ENCODE results near the gene ELMOD1.

Gene ELMOD1

GRCh38 chr11:107550304-107550703 is 40.6 kb upstream of the ELMOD1 start:
- Histone ChIP-seq H3K79me2 (ENCODE audit: control insufficient read depth, insufficient read depth, low read length) (no peaks in the 10 kb centered on the region), H3K4me1 (ENCODE audit: control insufficient read depth, low read depth, low read length) (no peaks in the 10 kb centered on the region), H3K18ac (ENCODE audit: low read length) (no peak overlapping the region), H3K36me3 (ENCODE audit: control insufficient read depth, insufficient read depth, low read length) (peaks cover 2% of the 10 kb centered on the region), H3K79me1 (ENCODE audit: low read length) (no peaks in the 10 kb centered on the region), H3K4ac (ENCODE audit: low read depth, low read length) (no peak overlapping the region), H3K23ac (ENCODE audit: low read length) (no peak overlapping the region), H2BK15ac (replicated peaks; ENCODE audit: low read depth) (no peak overlapping the region), H3K4me2 (ENCODE audit: low read length) (no peak overlapping the region), H3K9ac (ENCODE audit: low read length) (no peak overlapping the region), H3K27ac (ENCODE audit: low read depth, low read length) (no peak overlapping the region), H4K8ac (ENCODE audit: low read depth, low read length) (no peak overlapping the region), H2AK5ac (ENCODE audit: low read length) (no peak overlapping the region), H3K4me3 (ENCODE audit: low read length) (no peak overlapping the region), H3K56ac (ENCODE audit: low read length) (no peak overlapping the region), H2BK5ac (ENCODE audit: low read length) (no peak overlapping the region), H3K27me3 (ENCODE audit: insufficient read depth, low read length, poor library complexity) (no peaks in the 10 kb centered on the region), H2BK120ac (ENCODE audit: low read depth, low read length) (no peak overlapping the region), H4K5ac (ENCODE audit: low read length) (no peak overlapping the region)
- no peak for DNase-seq
- no CpG with 5 or more reads among the region's 4 CpGs for WGBS (ENCODE audit: extremely low coverage, insufficient coverage, low lambda C conversion rate)

DNA sequence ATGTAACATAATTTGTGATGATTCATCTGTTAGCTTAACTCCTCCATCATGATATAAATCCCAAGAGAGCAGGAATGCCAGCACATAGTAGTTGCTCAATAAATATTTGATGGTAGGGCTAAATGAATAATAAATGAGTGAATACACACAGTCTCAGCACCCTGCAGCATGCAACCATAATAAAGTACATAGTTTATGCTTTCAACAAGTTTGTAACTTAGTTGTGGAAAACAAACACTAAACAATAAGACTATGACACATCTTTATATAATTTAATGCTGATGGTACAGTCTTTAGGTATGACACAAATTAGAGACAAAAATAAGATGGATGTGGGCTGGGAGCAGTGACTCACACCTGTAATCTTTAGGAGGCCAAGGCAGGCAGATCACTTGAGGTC is 29.3 kb upstream of the ELMOD1 start:
- Histone ChIP-seq H3K4me2 (ENCODE audit: low read length) (no peak overlapping the region), H2BK120ac (ENCODE audit: low read depth, low read length) (no peak overlapping the region), H3K79me1 (ENCODE audit: low read length) (peaks cover 3% of the 10 kb centered on the region), H3K4ac (ENCODE audit: low read depth, low read length) (no peak overlapping the region), H2AK5ac (ENCODE audit: low read length) (no peak overlapping the region), H3K27ac (ENCODE audit: low read depth, low read length) (no peak overlapping the region), H3K36me3 (ENCODE audit: control insufficient read depth, insufficient read depth, low read length) (no peaks in the 10 kb centered on the region), H3K56ac (ENCODE audit: low read length) (no peak overlapping the region), H4K5ac (ENCODE audit: low read length) (no peak overlapping the region), H3K23ac (ENCODE audit: low read length) (no peak overlapping the region), H3K79me2 (ENCODE audit: control insufficient read depth, insufficient read depth, low read length) (peaks cover 6% of the 10 kb centered on the region), H2BK15ac (replicated peaks; ENCODE audit: low read depth) (no peak overlapping the region), H2BK5ac (ENCODE audit: low read length) (no peak overlapping the region), H3K4me1 (ENCODE audit: control insufficient read depth, low read depth, low read length) (peaks cover 3% of the 10 kb centered on the region), H3K9ac (ENCODE audit: low read length) (no peak overlapping the region), H3K4me3 (ENCODE audit: low read length) (no peak overlapping the region), H3K18ac (ENCODE audit: low read length) (no peak overlapping the region), H3K27me3 (ENCODE audit: insufficient read depth, low read length, poor library complexity) (no peaks in the 10 kb centered on the region), H4K8ac (ENCODE audit: low read depth, low read length) (no peak overlapping the region)
- DNase-seq, result no peak

GRCh38 chr11:107562647-107563208 is 28.2 kb upstream of the ELMOD1 start:
- H3K18ac ChIP-seq (ENCODE audit: low read length), result no peak overlapping the region
- H2AK5ac ChIP-seq (ENCODE audit: low read length), result no peak overlapping the region
- no peak overlapping the region for H4K5ac ChIP-seq (ENCODE audit: low read length)
- no CpG with 5 or more reads among the region's 4 CpGs for WGBS (ENCODE audit: extremely low coverage, insufficient coverage, low lambda C conversion rate)
- H3K23ac ChIP-seq (ENCODE audit: low read length), result no peak overlapping the region
- peaks cover 3% of the 10 kb centered on the region for H3K4me1 ChIP-seq (ENCODE audit: control insufficient read depth, low read depth, low read length)
- H2BK5ac ChIP-seq (ENCODE audit: low read length), result no peak overlapping the region
- DNase-seq, result no peak
- peaks cover 6% of the 10 kb centered on the region for H3K79me2 ChIP-seq (ENCODE audit: control insufficient read depth, insufficient read depth, low read length)
- H3K4me3 ChIP-seq (ENCODE audit: low read length), result no peak overlapping the region
- H3K36me3 ChIP-seq (ENCODE audit: control insufficient read depth, insufficient read depth, low read length), result no peaks in the 10 kb centered on the region
- H3K9ac ChIP-seq (ENCODE audit: low read length), result no peak overlapping the region
- no peak overlapping the region for H3K56ac ChIP-seq (ENCODE audit: low read length)
- no peak overlapping the region for H3K4ac ChIP-seq (ENCODE audit: low read depth, low read length)
- no peak overlapping the region for H2BK15ac ChIP-seq (replicated peaks; ENCODE audit: low read depth)
- no peak overlapping the region for H3K27ac ChIP-seq (ENCODE audit: low read depth, low read length)
- no peaks in the 10 kb centered on the region for H3K27me3 ChIP-seq (ENCODE audit: insufficient read depth, low read length, poor library complexity)
- H4K8ac ChIP-seq (ENCODE audit: low read depth, low read length), result no peak overlapping the region
- H3K4me2 ChIP-seq (ENCODE audit: low read length), result no peak overlapping the region
- H3K79me1 ChIP-seq (ENCODE audit: low read length), result peaks cover 3% of the 10 kb centered on the region
- H2BK120ac ChIP-seq (ENCODE audit: low read depth, low read length), result no peak overlapping the region

DNA sequence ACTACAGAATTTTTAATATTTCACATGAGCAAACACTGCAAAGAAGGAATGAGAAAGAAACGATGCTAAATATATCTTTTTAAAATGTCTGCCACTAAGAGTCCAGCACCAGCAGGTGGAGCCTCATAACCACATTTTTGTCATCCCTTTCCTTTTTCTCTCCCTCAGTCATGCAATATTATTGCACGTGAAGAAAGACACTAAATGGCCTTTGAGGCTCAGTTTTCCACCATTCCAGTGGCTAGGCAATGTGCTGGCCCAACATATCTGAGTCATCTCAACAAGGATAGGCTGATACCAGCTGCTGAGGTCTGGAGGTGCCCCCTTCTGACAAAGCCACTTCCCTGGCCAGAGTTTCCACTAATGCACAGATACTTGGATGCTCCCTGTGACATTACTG is 27.2 kb upstream of the ELMOD1 start:
- Histone ChIP-seq H3K36me3 (ENCODE audit: control insufficient read depth, insufficient read depth, low read length) (no peaks in the 10 kb centered on the region), H2AK5ac (ENCODE audit: low read length) (no peak overlapping the region), H2BK120ac (ENCODE audit: low read depth, low read length) (no peak overlapping the region), H3K23ac (ENCODE audit: low read length) (no peak overlapping the region), H4K5ac (ENCODE audit: low read length) (no peak overlapping the region), H3K4me3 (ENCODE audit: low read length) (no peak overlapping the region), H3K9ac (ENCODE audit: low read length) (no peak overlapping the region), H3K79me1 (ENCODE audit: low read length) (peaks cover 3% of the 10 kb centered on the region), H3K27ac (ENCODE audit: low read depth, low read length) (no peak overlapping the region), H3K4me2 (ENCODE audit: low read length) (no peak overlapping the region), H3K56ac (ENCODE audit: low read length) (no peak overlapping the region), H4K8ac (ENCODE audit: low read depth, low read length) (no peak overlapping the region), H2BK15ac (replicated peaks; ENCODE audit: low read depth) (no peak overlapping the region), H3K4me1 (ENCODE audit: control insufficient read depth, low read depth, low read length) (peaks cover 3% of the 10 kb centered on the region), H3K4ac (ENCODE audit: low read depth, low read length) (no peak overlapping the region), H2BK5ac (ENCODE audit: low read length) (no peak overlapping the region), H3K18ac (ENCODE audit: low read length) (no peak overlapping the region), H3K79me2 (ENCODE audit: control insufficient read depth, insufficient read depth, low read length) (peaks cover 6% of the 10 kb centered on the region), H3K27me3 (ENCODE audit: insufficient read depth, low read length, poor library complexity) (no peaks in the 10 kb centered on the region)
- WGBS (ENCODE audit: extremely low coverage, insufficient coverage, low lambda C conversion rate), result no CpG with 5 or more reads among the region's 2 CpGs
- peak; percentile 41 for DNase-seq

DNA sequence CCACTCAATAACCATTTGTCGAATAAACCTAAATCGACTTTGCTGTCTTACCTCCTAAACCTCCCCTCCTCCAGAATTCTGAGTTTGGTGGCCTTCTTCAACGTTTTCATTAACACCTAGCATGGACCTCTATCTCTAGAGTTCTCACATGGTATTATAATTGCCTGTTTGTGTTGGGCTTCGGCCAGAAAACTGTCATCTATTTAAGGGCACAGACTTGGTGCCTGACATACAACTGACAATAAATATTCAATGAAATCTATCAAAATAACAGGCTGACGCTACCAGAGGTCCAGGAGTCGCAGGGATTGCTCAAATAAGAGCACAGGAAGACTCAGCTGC is 26.1 kb upstream of the ELMOD1 start:
- H2BK120ac ChIP-seq (ENCODE audit: low read depth, low read length), result no peak overlapping the region
- peak overlapping the region; percentile 67 for H3K4me3 ChIP-seq (ENCODE audit: low read length)
- no peak overlapping the region for H3K23ac ChIP-seq (ENCODE audit: low read length)
- no peaks in the 10 kb centered on the region for H3K27me3 ChIP-seq (ENCODE audit: insufficient read depth, low read length, poor library complexity)
- H4K8ac ChIP-seq (ENCODE audit: low read depth, low read length), result no peak overlapping the region
- no peak overlapping the region for H3K4ac ChIP-seq (ENCODE audit: low read depth, low read length)
- no peak overlapping the region for H4K5ac ChIP-seq (ENCODE audit: low read length)
- no peaks in the 10 kb centered on the region for H3K36me3 ChIP-seq (ENCODE audit: control insufficient read depth, insufficient read depth, low read length)
- WGBS (ENCODE audit: extremely low coverage, insufficient coverage, low lambda C conversion rate), result no CpG with 5 or more reads among the region's 6 CpGs
- peak overlapping the region; percentile 81 for H3K4me2 ChIP-seq (ENCODE audit: low read length)
- H3K4me1 ChIP-seq (ENCODE audit: control insufficient read depth, low read depth, low read length), result peaks cover 3% of the 10 kb centered on the region
- DNase-seq, result no peak
- no peak overlapping the region for H3K18ac ChIP-seq (ENCODE audit: low read length)
- no peak overlapping the region for H2BK5ac ChIP-seq (ENCODE audit: low read length)
- no peak overlapping the region for H3K27ac ChIP-seq (ENCODE audit: low read depth, low read length)
- no peak overlapping the region for H2AK5ac ChIP-seq (ENCODE audit: low read length)
- no peak overlapping the region for H2BK15ac ChIP-seq (replicated peaks; ENCODE audit: low read depth)
- H3K9ac ChIP-seq (ENCODE audit: low read length), result peak overlapping the region; percentile 68
- H3K79me2 ChIP-seq (ENCODE audit: control insufficient read depth, insufficient read depth, low read length), result peaks cover 6% of the 10 kb centered on the region
- H3K56ac ChIP-seq (ENCODE audit: low read length), result peak overlapping the region; percentile 85
- H3K79me1 ChIP-seq (ENCODE audit: low read length), result peaks cover 3% of the 10 kb centered on the region

DNA sequence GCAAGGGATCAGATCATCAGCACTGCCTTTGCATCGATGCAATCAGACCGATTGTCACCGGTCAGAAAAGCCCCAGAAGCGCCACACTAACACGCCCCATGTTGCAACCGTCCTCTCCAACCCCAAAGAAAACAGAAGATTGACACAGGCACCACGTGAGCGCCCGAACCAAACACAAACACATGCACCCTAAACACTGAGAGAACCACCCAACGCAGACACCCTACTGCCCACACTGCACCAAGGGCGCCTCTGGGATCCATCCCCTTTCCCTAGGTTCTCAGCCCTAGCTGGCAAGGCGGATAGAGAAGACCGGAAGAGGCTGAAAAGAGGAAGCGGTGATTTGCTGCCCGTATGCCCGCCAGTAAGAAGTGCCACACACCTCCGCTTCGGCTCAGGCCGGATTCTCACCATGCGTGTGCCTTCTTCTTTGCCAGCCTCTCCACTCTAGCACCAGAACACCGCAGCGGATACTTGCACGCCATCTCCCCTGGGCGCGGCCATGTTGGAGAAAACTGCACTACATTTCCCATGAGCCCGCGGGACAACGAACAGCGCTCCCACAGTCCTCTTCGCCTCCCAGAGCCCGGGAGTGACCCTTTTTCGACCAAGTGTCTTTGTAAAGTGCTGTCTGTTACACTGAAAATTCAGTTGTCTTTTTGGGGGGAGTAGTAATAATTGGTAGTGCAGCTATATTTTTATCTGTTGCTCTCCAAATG is 25.6 kb upstream of the ELMOD1 start, which contains the start of gene ALKBH8:
ALKBH8 (minus strand) TSS at position 517 of the 719 bp plus-strand sequence. CDS start 4,842 bp downstream, outside the sequence.
- no peak within 1 kb of the TSS for H2BK120ac ChIP-seq (ENCODE audit: low read depth, low read length)
- H4K8ac ChIP-seq (ENCODE audit: low read depth, low read length), result peak within 1 kb of the TSS; percentile 68
- no peak within 1 kb of the TSS for H3K4ac ChIP-seq (ENCODE audit: low read depth, low read length)
- peak; percentile 82 for DNase-seq
- peak within 1 kb of the TSS; percentile 5 for H2BK15ac ChIP-seq (replicated peaks; ENCODE audit: low read depth)
- no CpG with 5 or more reads among the region's 32 CpGs for WGBS (ENCODE audit: extremely low coverage, insufficient coverage, low lambda C conversion rate)
- H3K18ac ChIP-seq (ENCODE audit: low read length), result peak within 1 kb of the TSS; percentile 61
- H3K56ac ChIP-seq (ENCODE audit: low read length), result peak within 1 kb of the TSS; percentile 85
- no peaks in the 10 kb centered on the region for H3K36me3 ChIP-seq (ENCODE audit: control insufficient read depth, insufficient read depth, low read length)
- no peaks in the 10 kb centered on the region for H3K27me3 ChIP-seq (ENCODE audit: insufficient read depth, low read length, poor library complexity)
- no peak within 1 kb of the TSS for H3K27ac ChIP-seq (ENCODE audit: low read depth, low read length)
- no peak within 1 kb of the TSS for H2BK5ac ChIP-seq (ENCODE audit: low read length)
- H3K4me3 ChIP-seq (ENCODE audit: low read length), result peak within 1 kb of the TSS; percentile 67
- peak within 1 kb of the TSS; percentile 81 for H3K4me2 ChIP-seq (ENCODE audit: low read length)
- peak within 1 kb of the TSS; percentile 68 for H3K9ac ChIP-seq (ENCODE audit: low read length)
- peaks cover 3% of the 10 kb centered on the region for H3K4me1 ChIP-seq (ENCODE audit: control insufficient read depth, low read depth, low read length)
- peaks cover 3% of the 10 kb centered on the region for H3K79me1 ChIP-seq (ENCODE audit: low read length)
- peaks cover 6% of the 10 kb centered on the region for H3K79me2 ChIP-seq (ENCODE audit: control insufficient read depth, insufficient read depth, low read length)
- H2AK5ac ChIP-seq (ENCODE audit: low read length), result no peak within 1 kb of the TSS
- H3K23ac ChIP-seq (ENCODE audit: low read length), result no peak within 1 kb of the TSS
- peak within 1 kb of the TSS; percentile 21 for H4K5ac ChIP-seq (ENCODE audit: low read length)
